CD1c-positive myeloid dendritic cell (primary cell): ENCODE results near the gene EPS8.
"Not testable (repeated sequence)": the region's sequence is repeated elsewhere in the genome, so short reads cannot be mapped to it uniquely, and the experiment has no call there.

ENCODE experiments used
- DNase-seq: peaks from one replicate; pipeline ENCODE4 v3.0.0-alpha.2; 2016; ENCODE audit errors: extremely low spot score

The EPS8 gene

GRCh38 chr12:15757553-15758255, 31.5 kb downstream of the EPS8 start:
- peak; percentile 57 for DNase-seq

- no peak for DNase-seq
Measured at GRCh38 chr12:15756822-15757221, 32.4 kb downstream of the EPS8 start.

DNA sequence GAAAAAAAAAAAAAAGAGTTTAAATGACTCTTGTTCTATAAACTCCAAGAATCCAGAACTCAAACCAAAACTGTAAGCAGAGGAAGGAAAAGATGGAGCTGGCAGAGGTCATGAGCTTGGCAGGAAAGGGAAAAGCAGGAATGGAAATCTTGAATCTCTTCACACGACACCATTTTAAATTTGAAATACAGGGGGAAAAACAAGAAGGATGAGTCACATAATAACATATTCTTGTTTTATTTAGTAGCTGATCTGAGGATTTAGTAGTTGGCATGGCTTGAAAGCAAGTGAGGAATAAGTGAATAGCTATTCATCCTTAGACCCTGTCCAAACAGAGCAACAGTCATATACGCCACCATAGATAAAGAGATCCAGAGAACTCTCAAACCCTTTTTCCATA, 35.0 kb downstream of the EPS8 start:
- DNase-seq = no peak

GRCh38 chr12:15752785-15753184, 36.4 kb downstream of the EPS8 start:
- DNase-seq = no peak

GRCh38 chr12:15751741-15752140, 37.4 kb downstream of the EPS8 start:
- no peak for DNase-seq

DNA sequence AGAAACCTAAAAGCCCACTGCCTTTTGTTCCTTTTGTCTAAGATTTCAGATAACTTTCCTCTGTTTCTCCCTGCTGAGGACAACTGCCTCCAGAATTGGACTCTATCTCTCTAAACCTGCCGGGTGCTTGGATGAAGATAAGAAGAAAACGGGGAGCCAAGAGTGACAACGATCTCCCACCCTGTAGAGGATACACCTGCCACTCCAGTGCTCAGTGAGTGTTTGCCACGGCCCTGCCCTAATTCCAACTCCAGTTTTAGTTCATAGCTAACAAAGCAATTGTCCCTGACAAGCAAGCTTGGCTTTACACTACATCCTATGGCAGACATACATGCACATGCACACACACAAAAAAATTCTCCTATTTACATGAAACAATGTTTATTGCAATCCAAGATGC, 39.3 kb downstream of the EPS8 start:
- no peak for DNase-seq

GRCh38 chr12:15741870-15742269, 47.3 kb downstream of the EPS8 start:
- not testable (repeated sequence) for DNase-seq

GRCh38 chr12:15741082-15741481, 48.1 kb downstream of the EPS8 start:
- DNase-seq = no peak

DNA sequence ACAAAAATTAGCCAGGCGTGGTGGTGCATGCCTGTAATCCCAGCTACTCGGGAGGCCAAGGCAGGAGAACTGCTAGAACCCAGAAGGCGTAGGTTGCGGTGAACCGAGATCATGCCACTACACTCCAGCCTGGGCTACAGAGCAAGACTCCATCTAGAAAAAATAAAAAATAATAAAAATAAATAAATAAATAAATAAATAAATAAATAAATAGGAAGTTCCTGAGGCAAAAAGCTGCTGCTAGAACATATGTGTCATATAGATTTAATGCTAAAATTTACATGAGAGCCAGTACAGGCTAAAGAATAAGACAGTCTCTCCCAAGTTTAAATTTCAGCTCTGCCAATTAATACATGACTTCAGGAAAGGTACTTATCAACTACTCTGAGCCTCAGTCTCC, 48.8 kb downstream of the EPS8 start:
- not testable (repeated sequence) for DNase-seq

GRCh38 chr12:15738438-15739015, 50.7 kb downstream of the EPS8 start:
- DNase-seq = no peak

DNA sequence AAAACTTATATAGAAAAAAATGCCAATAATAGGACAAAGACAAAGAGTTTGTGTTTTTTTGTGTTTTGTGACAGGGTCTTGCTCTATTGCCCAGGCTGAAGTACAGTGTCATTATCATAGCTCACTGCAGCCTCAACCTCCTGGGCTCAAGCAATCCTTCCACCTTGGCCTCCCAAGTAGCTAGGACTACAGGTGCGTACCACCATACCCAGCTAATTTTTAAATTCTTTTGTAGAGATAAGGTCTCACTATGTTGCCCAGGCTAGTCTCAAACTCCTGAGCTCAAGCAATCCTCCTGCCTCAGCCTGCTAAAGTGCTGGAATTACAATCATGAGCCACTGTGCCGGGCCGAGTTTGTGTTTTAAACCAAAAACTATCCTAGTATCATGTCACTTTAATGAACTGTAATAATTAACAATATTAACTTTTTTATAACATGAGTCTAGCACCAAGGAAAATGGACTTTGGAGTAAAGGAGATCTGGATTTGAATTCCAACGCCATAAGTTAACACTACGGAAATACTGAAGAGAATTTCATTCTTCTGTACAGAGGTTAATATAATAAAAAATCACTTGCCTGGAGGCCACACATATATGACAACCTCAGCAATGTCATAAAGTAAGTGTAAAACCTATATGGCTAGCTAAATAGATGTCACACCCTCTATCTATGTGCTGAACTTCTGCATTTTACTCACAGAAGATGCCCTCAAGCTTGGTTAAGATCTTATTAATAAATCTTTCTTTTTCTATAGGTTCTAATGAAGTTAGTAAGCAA, 53.2 kb downstream of the EPS8 start:
- no peak for DNase-seq

- DNase-seq = no peak
Measured at GRCh38 chr12:15733136-15733535, 56.1 kb downstream of the EPS8 start.

DNA sequence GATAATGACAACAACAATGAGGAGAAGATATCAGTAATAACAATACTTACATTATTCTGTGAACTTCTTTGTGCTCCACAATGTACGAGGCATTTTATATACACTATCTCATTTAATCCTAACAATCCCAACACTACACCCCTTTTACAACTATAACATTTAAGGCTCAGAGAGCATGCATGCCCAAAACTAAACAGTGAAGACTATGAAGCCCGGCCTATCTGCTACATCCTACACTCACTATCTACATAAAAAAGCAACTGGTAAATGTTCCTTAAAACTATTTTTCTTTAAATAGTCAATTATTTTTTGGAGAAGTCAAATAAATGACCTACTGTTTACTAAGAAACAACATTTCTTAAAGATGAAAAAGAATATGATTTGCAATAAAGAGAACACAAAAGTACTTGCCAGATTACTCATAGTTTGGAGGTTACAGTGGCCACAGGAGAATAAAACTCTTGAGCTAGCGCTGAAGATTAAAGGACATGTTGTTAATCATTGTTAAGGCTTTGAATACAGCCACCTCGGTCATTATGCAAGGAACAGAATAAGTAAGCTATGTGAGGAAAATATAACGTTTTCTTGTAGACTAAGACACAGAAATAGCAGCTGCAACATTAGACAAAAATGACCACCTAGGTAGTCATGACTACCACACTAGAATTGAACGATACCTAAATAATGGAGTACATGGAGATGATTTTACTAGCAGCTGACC, 56.7 kb downstream of the EPS8 start:
- DNase-seq = no peak

GRCh38 chr12:15731940-15732339, 57.2 kb downstream of the EPS8 start:
- no peak for DNase-seq

GRCh38 chr12:15729097-15729496, 60.1 kb downstream of the EPS8 start:
- no peak for DNase-seq

DNA sequence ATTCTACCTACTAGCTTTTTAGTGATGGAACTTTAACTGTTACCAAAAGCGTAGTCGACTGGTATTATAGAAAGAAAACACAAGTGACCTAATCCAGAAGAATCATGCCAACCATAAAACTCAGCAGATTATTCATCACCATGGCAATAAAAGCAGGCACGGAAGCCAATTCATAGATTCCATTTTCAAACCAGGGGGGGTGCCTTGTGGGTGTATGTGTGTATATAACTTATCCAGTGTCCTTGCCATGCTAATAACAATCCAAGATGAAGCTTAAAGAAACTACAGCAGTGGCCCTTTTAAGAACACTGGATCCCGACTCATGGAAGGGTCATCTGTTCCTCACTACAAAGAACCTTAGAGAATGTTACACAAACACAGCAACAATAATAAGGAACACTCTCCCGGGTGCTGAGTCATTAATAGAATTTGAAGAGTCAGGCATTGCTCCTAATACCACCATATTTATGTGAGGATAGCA, 61.0 kb downstream of the EPS8 start:
- DNase-seq = peak; percentile 29

- DNase-seq = no peak
Measured at GRCh38 chr12:15726878-15727150, 62.4 kb downstream of the EPS8 start.

DNA sequence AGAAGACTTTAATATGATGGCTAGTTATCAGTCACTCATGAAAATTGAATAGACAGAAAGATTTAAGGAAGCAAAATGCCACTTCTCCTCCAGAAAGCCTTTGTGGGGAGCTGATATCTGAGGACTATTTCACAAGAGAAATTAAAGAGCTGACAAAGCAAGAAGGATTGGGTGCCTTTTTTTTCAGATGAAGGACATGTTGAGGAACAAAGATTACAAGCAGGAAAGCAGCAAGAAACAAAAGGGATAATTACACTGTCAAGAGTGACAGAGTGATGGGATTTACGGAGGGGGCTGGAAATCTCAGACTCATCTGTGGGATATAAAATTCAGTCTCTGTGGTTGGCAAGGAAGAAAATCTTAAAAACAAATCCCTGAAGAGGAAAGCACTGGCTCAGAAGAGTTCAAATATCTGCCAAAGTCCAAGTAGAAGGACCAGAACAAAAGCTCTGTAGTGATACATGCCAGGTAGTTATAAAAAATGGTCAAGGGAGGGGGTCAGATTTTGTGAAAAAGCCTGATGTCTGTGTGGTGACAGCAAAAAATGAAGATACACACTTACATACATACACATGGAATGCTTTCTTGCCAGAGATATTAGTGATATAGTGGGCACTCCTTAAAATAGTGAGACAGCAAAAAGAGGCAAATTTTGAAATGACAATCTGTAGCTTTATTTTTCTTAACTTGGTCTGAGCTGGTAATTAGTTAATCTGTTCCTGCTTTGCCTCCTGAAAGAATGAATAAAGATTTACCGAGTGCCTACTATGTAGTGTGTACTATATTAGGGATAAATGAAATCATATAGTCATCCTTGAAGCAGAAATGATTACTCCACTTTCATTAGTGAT, 62.9 kb downstream of the EPS8 start:
- DNase-seq = peak; percentile 53

GRCh38 chr12:15722951-15723350, 66.2 kb downstream of the EPS8 start:
- no peak for DNase-seq

GRCh38 chr12:15721316-15722115, 67.7 kb downstream of the EPS8 start:
- DNase-seq = no peak

GRCh38 chr12:15720295-15720694, 68.9 kb downstream of the EPS8 start:
- no peak for DNase-seq
